ENCODE measurements around the gene ZNF57. TPM values are rescaled to one million over a fixed set of nuclear protein-coding genes. Genes with fewer than 3 reads are reported as not detected.
A peak's percentile ranks its signal among the peaks of the same experiment; 100 is the strongest.

ZNF57 gene
- total and polyA plus RNA-seq, 9 of the 15 experiments (the other 6 are each of a cell fraction or from before 2014, with no cell fraction given), result 3.9 to 13.5 (median 7.8) TPM

DNA sequence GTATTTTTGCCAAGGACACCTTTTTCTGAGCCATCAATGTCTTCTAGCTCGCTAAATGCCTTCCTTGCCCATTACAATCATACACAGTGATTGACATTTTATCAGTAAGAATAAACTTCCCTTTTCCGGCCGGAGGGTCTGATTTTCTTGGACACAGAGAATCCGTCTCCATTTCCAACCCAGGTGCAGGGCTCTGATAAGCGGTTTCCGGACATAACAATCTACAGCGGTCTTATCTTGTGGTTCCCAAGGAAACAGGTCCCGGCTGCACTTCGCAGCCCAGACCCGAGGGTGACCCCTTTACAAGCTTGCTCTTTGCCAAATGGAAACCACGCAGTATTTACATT lies 49.2 kb downstream of the ZNF57 start (continued):
- TF ChIP-seq, protein P1, sequence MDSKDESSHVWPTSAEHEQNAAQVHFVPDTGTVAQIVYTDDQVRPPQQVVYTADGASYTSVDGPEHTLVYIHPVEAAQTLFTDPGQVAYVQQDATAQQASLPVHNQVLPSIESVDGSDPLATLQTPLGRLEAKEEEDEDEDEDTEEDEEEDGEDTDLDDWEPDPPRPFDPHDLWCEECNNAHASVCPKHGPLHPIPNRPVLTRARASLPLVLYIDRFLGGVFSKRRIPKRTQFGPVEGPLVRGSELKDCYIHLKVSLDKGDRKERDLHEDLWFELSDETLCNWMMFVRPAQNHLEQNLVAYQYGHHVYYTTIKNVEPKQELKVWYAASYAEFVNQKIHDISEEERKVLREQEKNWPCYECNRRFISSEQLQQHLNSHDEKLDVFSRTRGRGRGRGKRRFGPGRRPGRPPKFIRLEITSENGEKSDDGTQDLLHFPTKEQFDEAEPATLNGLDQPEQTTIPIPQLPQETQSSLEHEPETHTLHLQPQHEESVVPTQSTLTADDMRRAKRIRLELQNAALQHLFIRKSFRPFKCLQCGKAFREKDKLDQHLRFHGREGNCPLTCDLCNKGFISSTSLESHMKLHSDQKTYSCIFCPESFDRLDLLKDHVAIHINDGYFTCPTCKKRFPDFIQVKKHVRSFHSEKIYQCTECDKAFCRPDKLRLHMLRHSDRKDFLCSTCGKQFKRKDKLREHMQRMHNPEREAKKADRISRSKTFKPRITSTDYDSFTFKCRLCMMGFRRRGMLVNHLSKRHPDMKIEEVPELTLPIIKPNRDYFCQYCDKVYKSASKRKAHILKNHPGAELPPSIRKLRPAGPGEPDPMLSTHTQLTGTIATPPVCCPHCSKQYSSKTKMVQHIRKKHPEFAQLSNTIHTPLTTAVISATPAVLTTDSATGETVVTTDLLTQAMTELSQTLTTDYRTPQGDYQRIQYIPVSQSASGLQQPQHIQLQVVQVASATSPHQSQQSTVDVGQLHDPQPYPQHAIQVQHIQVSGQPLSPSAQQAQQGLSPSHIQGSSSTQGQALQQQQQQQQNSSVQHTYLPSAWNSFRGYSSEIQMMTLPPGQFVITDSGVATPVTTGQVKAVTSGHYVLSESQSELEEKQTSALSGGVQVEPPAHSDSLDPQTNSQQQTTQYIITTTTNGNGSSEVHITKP (IDR thresholded peaks at IDR 0.05; ENCODE audit: partially characterized antibody), result no peak
- TF ChIP-seq FOXJ3 (CRISPR knock-in tag; IDR thresholded peaks at IDR 0.05), result no peak
- no peak for TF ChIP-seq XRCC3 (IDR thresholded peaks at IDR 0.05)
- no peak for TF ChIP-seq ZZZ3 (IDR thresholded peaks at IDR 0.05)
- TF ChIP-seq ZNF134 (CRISPR knock-in tag; conservative IDR thresholded peaks at IDR 0.05), result no peak
- TF ChIP-seq ZBTB8A (IDR thresholded peaks at IDR 0.05; ENCODE audit: partially characterized antibody), result no peak
- TF ChIP-seq PHB2 (IDR thresholded peaks at IDR 0.05; ENCODE audit: low read depth), result peak; percentile 85
- TF ChIP-seq POLR3G (IDR thresholded peaks at IDR 0.05; ENCODE audit: extremely low read depth, insufficient read length, insufficient replicate concordance), result no peak
- TF ChIP-seq HDAC6 (IDR thresholded peaks at IDR 0.05; ENCODE audit: low read depth, low read length), result no peak
- TF ChIP-seq, protein P2, sequence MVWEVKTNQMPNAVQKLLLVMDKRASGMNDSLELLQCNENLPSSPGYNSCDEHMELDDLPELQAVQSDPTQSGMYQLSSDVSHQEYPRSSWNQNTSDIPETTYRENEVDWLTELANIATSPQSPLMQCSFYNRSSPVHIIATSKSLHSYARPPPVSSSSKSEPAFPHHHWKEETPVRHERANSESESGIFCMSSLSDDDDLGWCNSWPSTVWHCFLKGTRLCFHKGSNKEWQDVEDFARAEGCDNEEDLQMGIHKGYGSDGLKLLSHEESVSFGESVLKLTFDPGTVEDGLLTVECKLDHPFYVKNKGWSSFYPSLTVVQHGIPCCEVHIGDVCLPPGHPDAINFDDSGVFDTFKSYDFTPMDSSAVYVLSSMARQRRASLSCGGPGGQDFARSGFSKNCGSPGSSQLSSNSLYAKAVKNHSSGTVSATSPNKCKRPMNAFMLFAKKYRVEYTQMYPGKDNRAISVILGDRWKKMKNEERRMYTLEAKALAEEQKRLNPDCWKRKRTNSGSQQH (CRISPR knock-in tag; IDR thresholded peaks at IDR 0.05), result no peak
- TF ChIP-seq PCBP2 (IDR thresholded peaks at IDR 0.05; ENCODE audit: low read depth, low read length, poor library complexity, severe bottlenecking), result no peak
- no peak for TF ChIP-seq GTF2E2 (tag; IDR thresholded peaks at IDR 0.05)
- TF ChIP-seq STAT5A (IDR thresholded peaks at IDR 0.05; ENCODE audit: borderline replicate concordance, low read length), result peak; percentile 98
- TF ChIP-seq ZNF3 (CRISPR knock-in tag; IDR thresholded peaks at IDR 0.05), result no peak
- TF ChIP-seq, protein P3, sequence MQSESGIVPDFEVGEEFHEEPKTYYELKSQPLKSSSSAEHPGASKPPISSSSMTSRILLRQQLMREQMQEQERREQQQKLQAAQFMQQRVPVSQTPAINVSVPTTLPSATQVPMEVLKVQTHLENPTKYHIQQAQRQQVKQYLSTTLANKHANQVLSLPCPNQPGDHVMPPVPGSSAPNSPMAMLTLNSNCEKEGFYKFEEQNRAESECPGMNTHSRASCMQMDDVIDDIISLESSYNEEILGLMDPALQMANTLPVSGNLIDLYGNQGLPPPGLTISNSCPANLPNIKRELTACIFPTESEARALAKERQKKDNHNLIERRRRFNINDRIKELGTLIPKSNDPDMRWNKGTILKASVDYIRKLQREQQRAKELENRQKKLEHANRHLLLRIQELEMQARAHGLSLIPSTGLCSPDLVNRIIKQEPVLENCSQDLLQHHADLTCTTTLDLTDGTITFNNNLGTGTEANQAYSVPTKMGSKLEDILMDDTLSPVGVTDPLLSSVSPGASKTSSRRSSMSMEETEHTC (IDR thresholded peaks at IDR 0.05), result peak; percentile 42; the same call in 1 of the 2 replicates
- no peak for TF ChIP-seq NR2F6 (CRISPR knock-in tag; IDR thresholded peaks at IDR 0.05)
- TF ChIP-seq, protein P4, sequence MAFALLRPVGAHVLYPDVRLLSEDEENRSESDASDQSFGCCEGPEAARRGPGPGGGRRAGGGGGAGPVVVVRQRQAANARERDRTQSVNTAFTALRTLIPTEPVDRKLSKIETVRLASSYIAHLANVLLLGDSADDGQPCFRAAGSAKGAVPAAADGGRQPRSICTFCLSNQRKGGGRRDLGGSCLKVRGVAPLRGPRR (CRISPR knock-in tag; IDR thresholded peaks at IDR 0.05), result no peak
- TF ChIP-seq, protein P5, sequence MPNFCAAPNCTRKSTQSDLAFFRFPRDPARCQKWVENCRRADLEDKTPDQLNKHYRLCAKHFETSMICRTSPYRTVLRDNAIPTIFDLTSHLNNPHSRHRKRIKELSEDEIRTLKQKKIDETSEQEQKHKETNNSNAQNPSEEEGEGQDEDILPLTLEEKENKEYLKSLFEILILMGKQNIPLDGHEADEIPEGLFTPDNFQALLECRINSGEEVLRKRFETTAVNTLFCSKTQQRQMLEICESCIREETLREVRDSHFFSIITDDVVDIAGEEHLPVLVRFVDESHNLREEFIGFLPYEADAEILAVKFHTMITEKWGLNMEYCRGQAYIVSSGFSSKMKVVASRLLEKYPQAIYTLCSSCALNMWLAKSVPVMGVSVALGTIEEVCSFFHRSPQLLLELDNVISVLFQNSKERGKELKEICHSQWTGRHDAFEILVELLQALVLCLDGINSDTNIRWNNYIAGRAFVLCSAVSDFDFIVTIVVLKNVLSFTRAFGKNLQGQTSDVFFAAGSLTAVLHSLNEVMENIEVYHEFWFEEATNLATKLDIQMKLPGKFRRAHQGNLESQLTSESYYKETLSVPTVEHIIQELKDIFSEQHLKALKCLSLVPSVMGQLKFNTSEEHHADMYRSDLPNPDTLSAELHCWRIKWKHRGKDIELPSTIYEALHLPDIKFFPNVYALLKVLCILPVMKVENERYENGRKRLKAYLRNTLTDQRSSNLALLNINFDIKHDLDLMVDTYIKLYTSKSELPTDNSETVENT (CRISPR knock-in tag; IDR thresholded peaks at IDR 0.05), result no peak
- no peak for TF ChIP-seq SUPT5H (IDR thresholded peaks at IDR 0.05)
- TF ChIP-seq NUFIP1 (IDR thresholded peaks at IDR 0.05; ENCODE audit: partially characterized antibody), result no peak
- no peak for TF ChIP-seq BHLHE40 (IDR thresholded peaks at IDR 0.05; ENCODE audit: low read length)
- TF ChIP-seq KLF10 (CRISPR knock-in tag; IDR thresholded peaks at IDR 0.05), result no peak
- TF ChIP-seq FOXP1 (CRISPR knock-in tag; IDR thresholded peaks at IDR 0.05), result no peak

Data from K562 (cell line).